HCT116 (cell line): Measurements from ENCODE around the gene KRT24. TPM values are rescaled to one million over a fixed set of nuclear protein-coding genes. Genes with fewer than 3 reads are reported as not detected.

Experiments used
- ATAC-seq: fragments of 200-7000 bp; cut with Tn5 transposase; 2 replicates; pipeline ENCODE4 v1.9.1; 2020; ENCODE audit warnings: mild to moderate bottlenecking, moderate library complexity
- BruUV-seq: library from RNA; stranded (reverse); fragments of 400-500 nt; replicated peaks from 2 replicates; lab custom pipeline; 2021; lab: Mats Ljungman, UMichigan
- CTCF ChIA-PET: fragments of 300-600 bp; sonication (Branson Sonifier 250); formaldehyde crosslinking; loops from one replicate; lab custom pipeline; 2021; ENCODE audit warnings: antibody characterized with exemption; lab: Charles Lee
- POLR2A ChIA-PET: fragments of 300-600, 350-600 bp; sonication (Branson Sonifier 250); formaldehyde crosslinking; loops from one replicate; lab custom pipeline; 2021; ENCODE audit warnings: antibody characterized with exemption; lab: Charles Lee
- RAD21 ChIA-PET, 2 experiments: fragments of 300-600 bp; sonication (Branson Sonifier 250); formaldehyde crosslinking; loops; one replicate each; lab custom pipeline; 2023; ENCODE audit warnings: low total read pairs in 2 of 2; ENCODE audit not compliant: uncharacterized antibody in 2 of 2, unreplicated experiment in 2 of 2, low non-redundant PET in 1 of 2; lab: Charles Lee
- DNase-seq: peaks from one replicate; pipeline ENCODE4 v3.0.0-alpha.2; 2010; ENCODE audit warnings: low read depth, low spot score
- H2AFZ ChIP-seq: fragments of 200-600 bp; shearing (Covaris generic), sonication (generic); 2 replicates; pipeline ENCODE4 v1.6.1; 2017; ENCODE audit warnings: low read depth, mixed run types, mixed read lengths, antibody characterized with exemption, low read length; ENCODE audit not compliant: poor library complexity, severe bottlenecking
- H3K27ac ChIP-seq: 2 replicates; pipeline ENCODE4 v1.5.1; 2012; ENCODE audit warnings: low read depth, low read length
- H3K27me3 ChIP-seq: fragments of 200-600 bp; sonication (generic); 2 replicates; pipeline ENCODE4 v1.6.1; 2016; ENCODE audit warnings: mixed run types, low read length, mixed read lengths; ENCODE audit not compliant: insufficient read depth
- H3K36me3 ChIP-seq, 2 experiments: fragments of 200-500 bp in 1 of 2; fragments of 200-600 bp in 1 of 2; sonication (Bioruptor generic) in 1 of 2; sonication (generic) in 1 of 2; 2 replicates each; pipeline versions ENCODE4 v1.5.1 to v1.6.1; 2014 to 2016; ENCODE audit warnings: low read length in 2 of 2, inconsistent platforms in 1 of 2, mixed read lengths in 1 of 2, mixed run types in 1 of 2; ENCODE audit not compliant: insufficient read depth in 2 of 2, control insufficient read depth in 1 of 2
- H3K4me1 ChIP-seq, 2 experiments: fragments of 200-600 bp in 1 of 2; sonication (generic) in 1 of 2; 2 replicates each; pipeline versions ENCODE4 v1.5.1 to v1.6.1; 2012 to 2017; ENCODE audit warnings: low read length in 2 of 2, inconsistent platforms in 1 of 2, mild to moderate bottlenecking in 1 of 2, mixed read lengths in 1 of 2, mixed run types in 1 of 2, moderate library complexity in 1 of 2; ENCODE audit not compliant: insufficient read depth in 2 of 2, control insufficient read depth in 1 of 2
- H3K4me2 ChIP-seq: fragments of 200-600 bp; sonication (generic); 2 replicates; pipeline ENCODE4 v1.6.1; 2017; ENCODE audit warnings: mixed run types, low read length, mixed read lengths
- H3K4me3 ChIP-seq, 2 experiments: fragments of 200-600 bp in 1 of 2; sonication (generic) in 1 of 2; replicated peaks in 1 of 2; 2 replicates each; pipeline ENCODE4 v1.5.1; 2011 to 2016; ENCODE audit warnings: low read length in 2 of 2, control low read depth in 1 of 2, low read depth in 1 of 2, mild to moderate bottlenecking in 1 of 2, mixed read lengths in 1 of 2, mixed run types in 1 of 2
- H3K79me2 ChIP-seq: fragments of 200-600 bp; sonication (generic); 2 replicates; pipeline ENCODE4 v1.6.1; 2017; ENCODE audit warnings: mild to moderate bottlenecking, mixed run types, low read length, moderate library complexity, mixed read lengths; ENCODE audit not compliant: insufficient read depth
- H3K9ac ChIP-seq: fragments of 200-600 bp; sonication (generic); 2 replicates; pipeline ENCODE4 v1.6.1; 2016; ENCODE audit warnings: low read length, mixed read lengths
- H3K9me2 ChIP-seq: fragments of 200-600 bp; sonication (generic), shearing (Covaris generic); 2 replicates; pipeline ENCODE4 v1.6.1; 2017; ENCODE audit warnings: mixed run types, mild to moderate bottlenecking, moderate library complexity; ENCODE audit not compliant: insufficient read depth
- H3K9me3 ChIP-seq, 2 experiments: fragments of 200-500 bp in 1 of 2; fragments of 200-600 bp in 1 of 2; sonication (Bioruptor generic) in 1 of 2; sonication (generic) in 1 of 2; 2 replicates each; pipeline ENCODE4 v1.6.1; 2014 to 2017; ENCODE audit warnings: low read length in 2 of 2, mixed read lengths in 2 of 2, inconsistent platforms in 1 of 2, low read depth in 1 of 2, mild to moderate bottlenecking in 1 of 2, mixed run types in 1 of 2, moderate library complexity in 1 of 2; ENCODE audit not compliant: control insufficient read depth in 1 of 2, insufficient read depth in 1 of 2
- H4K20me1 ChIP-seq: fragments of 200-600 bp; sonication (generic), shearing (Covaris generic); 2 replicates; pipeline ENCODE4 v1.6.1; 2017; ENCODE audit warnings: mixed run types, mild to moderate bottlenecking, moderate library complexity; ENCODE audit not compliant: insufficient read depth
- CBX3 ChIP-seq: IDR thresholded peaks from 2 replicates; pipeline ENCODE4 v1.6.1; 2012; ENCODE audit warnings: low read depth
- CEBPB ChIP-seq: IDR thresholded peaks from 2 replicates; pipeline ENCODE4 v1.6.1; 2012; ENCODE audit warnings: low read depth
- EGR1 ChIP-seq: IDR thresholded peaks from 2 replicates; pipeline ENCODE4 v1.6.1; 2012; ENCODE audit warnings: low read depth
- EZH2 ChIP-seq: fragments of 200-600 bp; sonication (generic); IDR thresholded peaks from 2 replicates; pipeline ENCODE4 v1.6.1; 2017; ENCODE audit warnings: antibody characterized with exemption, mixed run types
- JUND ChIP-seq: IDR thresholded peaks from 2 replicates; pipeline ENCODE4 v1.6.1; 2012
- POLR2A ChIP-seq: IDR thresholded peaks from 2 replicates; pipeline ENCODE4 v1.7.0; 2011; ENCODE audit warnings: borderline replicate concordance; ENCODE audit not compliant: insufficient read depth, insufficient read length; ENCODE audit errors: extremely low read depth
- POLR2AphosphoS5 ChIP-seq: IDR thresholded peaks from 2 replicates; pipeline ENCODE4 v1.6.1; 2011; ENCODE audit warnings: mild to moderate bottlenecking, low read depth, low read length, moderate library complexity
- RAD21 ChIP-seq: IDR thresholded peaks from 2 replicates; pipeline ENCODE4 v1.6.1; 2012; ENCODE audit warnings: low read depth, mild to moderate bottlenecking
- REST ChIP-seq: IDR thresholded peaks from 2 replicates; pipeline ENCODE4 v1.6.1; 2012; ENCODE audit warnings: low read depth
- SP1 ChIP-seq: IDR thresholded peaks from 2 replicates; pipeline ENCODE4 v1.6.1; 2012; ENCODE audit warnings: low read depth
- SRF ChIP-seq: IDR thresholded peaks from 2 replicates; pipeline ENCODE4 v1.6.1; 2012; ENCODE audit warnings: low read depth
- TCF7L2 ChIP-seq: IDR thresholded peaks from 2 replicates; pipeline ENCODE4 v1.7.0; 2011; ENCODE audit warnings: borderline replicate concordance, inconsistent platforms; ENCODE audit not compliant: insufficient read depth, insufficient read length; ENCODE audit errors: extremely low read depth
- ZFX ChIP-seq: fragments of 450-650 bp; IDR thresholded peaks from 2 replicates; pipeline ENCODE4 v1.6.1; 2017
- ZNF274 ChIP-seq: fragments of 200-500 bp; sonication (Bioruptor generic); IDR thresholded peaks from 2 replicates; pipeline ENCODE4 v1.6.1; 2014; ENCODE audit warnings: mild to moderate bottlenecking, low read depth, low read length, inconsistent platforms
- intact Hi-C: fragments of 100-400 bp; cut with micrococcal nuclease; formaldehyde crosslinking; loops from 2 replicates; pipeline ENCODE4 v1.10.0; 2022
- total RNA-seq: library from RNA; stranded (reverse); gene quantifications from one replicate; pipeline ENCODE4 v1.2.1, GENCODE V29; 2021; ENCODE audit not compliant: unreplicated experiment

The KRT24 gene
- total RNA-seq, 1 experiment from 2014 or later = not detected

DNA sequence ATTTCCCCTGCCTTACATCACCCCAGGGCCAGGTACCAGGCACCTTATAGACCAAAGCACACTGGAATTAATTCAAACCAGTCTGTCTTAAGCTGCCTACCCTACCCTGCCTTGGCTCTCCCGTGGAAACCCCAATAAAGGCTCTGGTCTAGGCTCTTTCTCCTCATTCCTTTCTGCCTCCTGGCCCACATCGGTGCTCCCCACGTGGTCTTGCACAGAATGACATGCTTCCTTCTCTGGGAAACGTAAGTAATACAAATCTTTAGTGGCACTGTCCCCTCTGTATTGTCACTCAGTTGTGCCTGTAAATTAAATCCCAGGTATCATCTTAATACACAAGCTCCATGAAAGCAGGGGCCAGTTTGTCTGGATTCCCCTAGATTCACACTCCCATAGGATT lies 35.0 kb upstream of the KRT24 start:
- no peak overlapping the region for H3K4me3 ChIP-seq
- H3K9ac ChIP-seq = no peak overlapping the region
- RAD21 ChIA-PET = no interaction called here
- no peak for TF ChIP-seq ZNF274
- no peak for TF ChIP-seq SRF
- no peak for TF ChIP-seq CBX3
- TF ChIP-seq TCF7L2 = no peak
- no peak for TF ChIP-seq JUND
- TF ChIP-seq RAD21 = no peak
- no peak for TF ChIP-seq SP1
- TF ChIP-seq EZH2 = no peak
- no peak for TF ChIP-seq POLR2AphosphoS5
- no peak for TF ChIP-seq REST
- no peak for TF ChIP-seq POLR2A
- TF ChIP-seq ZFX = no peak
- no peak for TF ChIP-seq CEBPB
- TF ChIP-seq EGR1 = no peak
- no peaks in the 10 kb centered on the region for H3K79me2 ChIP-seq
- ATAC-seq (no peak), DNase-seq (no peak)
- H3K36me3 ChIP-seq = no peaks in the 10 kb centered on the region
- POLR2A ChIA-PET = no interaction called here
- CTCF ChIA-PET = no interaction called here
- no peaks in the 10 kb centered on the region for H4K20me1 ChIP-seq
- intact Hi-C loops = no loop called here
- no peaks in the 10 kb centered on the region for H3K27me3 ChIP-seq
- no peaks in the 10 kb centered on the region for H3K9me3 ChIP-seq
- no peak overlapping the region for H3K27ac ChIP-seq
- no peaks in the 10 kb centered on the region for H3K9me2 ChIP-seq
- no peak overlapping the region for H3K4me2 ChIP-seq
- no peak overlapping the region for H2AFZ ChIP-seq
- H3K4me1 ChIP-seq = no peaks in the 10 kb centered on the region
- BruUV-seq = no TSS peak
